Nucleus accumbens (tissue), 56 donors: ENCODE results near the gene SLC38A1.
"Not testable (repeated sequence)": the region's sequence is repeated elsewhere in the genome, so short reads cannot be mapped to it uniquely, and the experiment has no call there.

Source experiments
- DNase-seq, 56 donors: peaks; one replicate each; lab custom pipeline; 2025; lab: John Stamatoyannopoulos, UW

The SLC38A1 gene

DNA sequence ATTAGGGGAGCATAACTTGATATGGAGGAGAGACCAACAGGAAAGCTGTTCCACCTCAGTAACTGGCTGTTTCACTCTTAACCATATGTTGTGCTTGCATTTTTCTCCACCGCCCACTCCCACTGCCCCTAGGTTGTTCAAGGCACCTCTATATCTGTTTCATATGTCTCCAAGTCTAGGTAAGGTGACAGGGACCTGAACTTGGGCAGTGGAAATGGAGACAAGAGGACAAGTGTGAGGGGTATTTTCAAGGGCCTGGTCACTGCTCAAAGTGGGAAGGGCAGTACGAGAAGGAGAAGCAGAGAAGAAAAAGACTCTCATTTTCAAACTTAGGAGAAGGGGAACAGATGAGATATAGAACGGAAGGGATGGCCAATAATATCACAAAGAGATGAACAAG is 3.1 kb downstream of the SLC38A1 start:
- no peak for DNase-seq

DNA sequence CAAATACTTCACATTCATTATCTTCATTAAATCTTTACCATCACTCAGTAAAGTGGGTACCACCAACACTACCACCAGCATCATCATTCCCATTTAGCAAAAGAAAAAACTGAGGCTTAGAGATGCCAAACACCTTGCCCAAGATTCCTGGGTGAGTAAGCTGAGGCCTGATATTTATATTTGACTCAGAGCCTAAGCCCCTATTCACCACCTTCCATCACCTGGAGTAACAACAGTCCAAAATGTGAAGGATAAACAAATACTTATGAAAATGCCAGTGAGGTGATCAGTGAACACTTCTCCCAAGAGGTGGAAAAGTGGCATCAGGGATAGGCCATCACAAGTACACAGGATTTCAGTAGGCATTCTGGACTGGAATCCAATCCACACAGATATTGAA is 3.7 kb downstream of the SLC38A1 start:
- DNase-seq: no peak

DNA sequence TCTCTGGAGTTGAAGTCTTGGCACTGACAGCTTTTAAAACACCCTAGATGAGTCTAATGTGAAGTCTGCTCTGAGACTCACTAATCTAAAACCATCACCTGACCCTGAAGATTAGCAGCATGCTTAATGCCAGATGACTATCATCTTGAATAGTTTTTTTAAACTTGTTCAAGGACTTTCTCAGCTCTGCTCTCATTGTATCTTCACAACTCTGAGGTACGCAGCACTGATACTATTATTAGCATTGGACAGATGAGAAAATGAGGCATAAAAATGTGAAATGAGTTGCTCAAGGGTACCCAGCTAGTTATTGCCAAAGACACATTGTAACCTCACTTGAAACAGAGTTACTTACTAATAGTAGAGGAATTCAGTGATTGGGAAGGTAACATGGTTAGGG is 4.8 kb downstream of the SLC38A1 start:
- DNase-seq: no peak

DNA sequence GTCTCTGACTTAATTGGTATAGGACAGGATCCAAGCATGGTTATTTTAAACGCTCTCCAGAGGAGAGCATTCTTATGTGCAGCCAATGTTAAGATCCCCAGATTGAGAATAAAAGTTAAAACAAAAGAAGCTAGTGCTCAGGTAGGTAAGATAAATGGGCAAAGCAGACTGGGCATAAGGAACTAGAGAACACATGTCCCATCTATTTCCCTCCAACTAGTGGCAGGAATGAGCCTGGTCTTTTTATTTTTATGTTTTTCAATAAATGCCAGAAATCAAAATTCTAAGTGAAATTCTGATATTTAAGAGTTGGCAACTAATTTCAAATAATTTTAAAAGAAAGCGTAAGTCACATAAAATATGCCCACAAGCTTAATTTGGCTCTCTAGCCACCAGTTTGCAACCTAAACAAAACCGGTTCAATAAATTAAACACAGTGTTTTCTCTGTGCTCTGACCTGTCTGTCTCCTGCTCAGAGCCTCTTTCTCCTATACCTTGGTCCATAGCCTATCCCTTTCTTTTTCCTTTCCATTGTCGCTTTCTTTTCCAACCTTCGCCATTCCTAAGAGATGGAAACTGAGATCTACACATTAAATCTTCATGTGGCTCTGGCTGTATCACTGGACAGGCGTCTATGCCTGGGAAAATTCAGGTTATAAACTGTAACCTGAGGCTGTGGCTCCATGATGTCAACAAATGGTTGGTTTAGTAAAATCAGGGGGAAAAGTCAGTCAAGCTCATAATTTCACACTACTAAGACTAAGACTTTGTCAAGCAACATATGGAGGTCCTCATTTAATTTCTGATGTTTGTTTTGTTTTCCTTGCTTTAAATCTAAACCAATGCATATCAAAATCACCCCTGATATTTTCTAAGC is 5.5 kb downstream of the SLC38A1 start:
- DNase-seq: no peak

DNA sequence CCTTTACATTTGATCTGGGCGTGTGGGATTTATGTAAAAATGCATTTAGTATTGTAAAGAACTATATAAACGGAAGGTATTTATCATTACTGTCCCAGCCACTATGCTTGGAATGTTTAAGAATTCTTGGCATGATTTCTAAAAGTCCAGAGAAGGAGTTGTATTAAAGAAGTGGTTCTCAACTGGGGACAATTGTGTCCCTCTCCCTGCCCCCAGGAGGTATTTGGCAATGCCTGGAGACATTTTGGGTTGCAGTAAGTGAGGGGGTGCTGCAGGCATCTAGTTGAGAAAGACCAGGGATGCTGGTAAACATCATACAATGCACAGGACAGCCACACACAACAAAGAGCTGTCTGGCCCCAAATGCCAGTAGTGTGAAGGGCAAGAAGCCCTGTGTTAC is 7.2 kb downstream of the SLC38A1 start:
- DNase-seq: no peak

DNA sequence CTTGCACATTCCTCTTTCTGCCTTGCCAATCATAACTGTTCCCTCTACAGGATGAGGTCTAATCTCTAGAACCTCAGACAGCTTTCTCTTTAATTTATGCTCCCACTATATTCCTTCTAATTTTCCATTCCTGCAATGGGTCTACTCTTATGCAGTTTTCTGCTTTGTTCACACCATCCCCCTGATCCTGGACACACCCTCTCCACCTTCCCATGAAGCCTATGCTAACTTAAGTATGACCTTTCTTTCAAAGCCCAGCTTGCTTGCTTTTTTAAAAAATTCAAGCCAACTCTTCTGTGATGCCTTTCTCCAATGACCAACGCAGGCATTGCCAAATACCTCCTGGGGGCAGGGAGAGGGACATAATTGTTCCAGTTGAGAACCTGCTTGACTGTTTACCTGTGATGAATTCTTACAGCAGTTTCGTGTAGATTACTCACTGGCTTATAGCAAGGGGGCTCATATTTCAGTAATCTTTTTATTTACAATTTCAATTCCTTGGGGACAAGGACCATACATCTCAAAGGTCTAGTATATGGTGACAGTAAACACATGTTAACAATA is 7.8 kb downstream of the SLC38A1 start:
- DNase-seq: no peak

DNA sequence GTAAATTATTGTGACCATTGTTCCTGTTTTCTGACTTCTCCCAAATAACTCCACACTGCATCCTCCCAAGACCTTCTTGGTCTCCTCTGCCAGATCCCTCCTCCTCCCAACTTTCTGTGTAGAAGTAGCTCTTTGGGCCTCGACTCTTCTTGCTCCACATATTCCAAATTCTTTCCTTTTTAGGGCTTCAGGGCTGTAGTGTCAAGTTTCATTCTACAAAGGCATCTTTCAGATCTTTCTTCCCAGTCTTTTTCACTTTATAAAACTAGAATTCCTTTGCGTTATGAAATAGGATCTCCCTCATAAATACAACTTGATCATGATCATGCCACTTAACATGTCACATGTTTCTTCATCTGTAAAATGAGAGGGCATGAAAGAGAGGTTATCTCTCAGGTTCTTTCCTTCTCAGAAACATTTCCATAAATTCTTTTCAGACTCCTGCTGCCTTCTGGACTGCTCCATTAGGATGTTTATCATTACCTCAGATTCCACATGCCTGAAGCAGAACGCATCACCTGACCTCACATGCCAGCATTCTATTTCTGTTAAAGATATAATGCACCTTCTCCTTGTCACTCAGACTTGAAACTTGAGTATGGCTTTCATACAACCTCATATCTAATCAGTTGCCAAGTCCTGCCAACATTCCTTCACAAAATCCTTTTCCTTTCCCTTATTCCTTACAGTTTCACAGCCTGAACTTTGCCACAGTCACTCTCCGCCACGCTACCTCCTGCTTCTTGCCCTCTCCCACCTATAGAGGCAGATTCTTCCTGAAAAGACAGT is 8.5 kb downstream of the SLC38A1 start:
- DNase-seq: no peak

DNA sequence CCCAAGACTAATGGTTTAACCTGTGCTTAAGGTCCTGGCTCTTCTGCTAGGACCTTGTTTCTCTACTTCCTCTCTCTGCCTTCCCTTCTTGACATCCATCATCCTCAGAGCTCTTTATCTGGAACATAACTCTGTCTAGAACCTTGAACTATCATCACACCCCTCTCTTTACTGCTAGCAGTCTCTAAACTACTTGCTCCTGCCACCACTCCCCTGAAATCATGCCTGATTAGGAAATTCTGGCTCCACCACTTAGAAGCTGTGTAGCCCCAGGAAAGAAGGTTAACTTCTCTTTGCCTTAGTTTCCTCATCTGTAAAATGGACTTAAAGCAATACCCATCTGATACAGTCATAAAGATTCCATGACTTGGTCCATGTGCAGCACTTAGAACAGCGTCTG is 9.1 kb downstream of the SLC38A1 start:
- DNase-seq: no peak

DNA sequence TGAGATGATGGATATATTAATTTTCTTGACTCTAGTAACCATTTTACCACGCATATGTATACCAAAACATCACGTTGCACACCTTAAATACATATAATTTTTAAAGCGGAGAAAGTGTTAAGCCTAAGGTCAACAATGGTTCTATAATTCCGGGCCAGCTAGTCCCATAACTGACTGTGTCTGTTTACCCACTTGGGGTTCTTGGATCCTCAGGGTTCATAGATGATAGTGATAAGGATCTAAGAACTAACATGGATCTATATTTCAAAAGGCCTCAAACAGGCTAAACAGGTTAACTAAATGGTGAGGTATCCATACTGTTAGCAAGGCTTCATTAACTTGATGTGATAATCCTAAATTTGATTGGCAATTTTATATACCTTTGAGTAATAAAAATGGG is 9.8 kb downstream of the SLC38A1 start:
- no peak for DNase-seq

DNA sequence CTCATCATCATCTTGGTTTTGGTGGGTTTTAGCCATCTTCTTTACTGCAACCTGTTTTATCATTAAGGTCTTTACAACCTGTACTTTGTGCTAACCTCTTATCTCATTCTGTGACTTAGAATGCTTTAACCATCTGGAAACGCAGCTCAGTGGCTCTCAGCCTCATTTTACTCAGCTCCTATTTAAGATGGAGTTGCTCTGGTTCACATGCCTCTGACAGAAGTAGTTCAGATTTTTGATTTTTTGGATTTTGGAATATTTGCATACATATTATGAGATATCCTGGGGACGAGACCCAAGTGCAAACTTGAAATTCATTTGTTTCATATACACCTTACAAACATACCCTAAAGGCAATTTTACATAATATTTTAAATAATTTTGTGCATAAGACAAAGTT is 10.7 kb downstream of the SLC38A1 start:
- no peak for DNase-seq

DNA sequence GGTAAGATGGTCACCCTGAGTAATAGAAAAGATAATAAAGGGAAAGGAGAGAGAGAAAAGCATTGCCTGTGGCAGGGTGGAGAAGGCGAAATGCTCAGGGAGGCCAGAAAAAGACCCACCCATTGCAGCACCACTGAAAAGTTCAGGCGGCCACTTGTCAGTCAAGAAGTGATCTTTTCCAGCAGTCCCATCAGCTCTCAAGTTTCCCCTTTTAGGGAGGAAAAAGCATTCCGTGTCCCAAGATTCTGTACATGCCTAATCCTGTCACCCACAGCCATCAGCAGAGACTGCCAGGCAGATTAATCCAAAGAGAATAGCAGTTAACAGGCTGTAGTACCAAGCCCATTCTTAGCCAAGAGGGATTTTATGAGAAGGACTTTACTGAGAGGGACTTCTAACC is 11.9 kb downstream of the SLC38A1 start:
- DNase-seq: no peak

DNA sequence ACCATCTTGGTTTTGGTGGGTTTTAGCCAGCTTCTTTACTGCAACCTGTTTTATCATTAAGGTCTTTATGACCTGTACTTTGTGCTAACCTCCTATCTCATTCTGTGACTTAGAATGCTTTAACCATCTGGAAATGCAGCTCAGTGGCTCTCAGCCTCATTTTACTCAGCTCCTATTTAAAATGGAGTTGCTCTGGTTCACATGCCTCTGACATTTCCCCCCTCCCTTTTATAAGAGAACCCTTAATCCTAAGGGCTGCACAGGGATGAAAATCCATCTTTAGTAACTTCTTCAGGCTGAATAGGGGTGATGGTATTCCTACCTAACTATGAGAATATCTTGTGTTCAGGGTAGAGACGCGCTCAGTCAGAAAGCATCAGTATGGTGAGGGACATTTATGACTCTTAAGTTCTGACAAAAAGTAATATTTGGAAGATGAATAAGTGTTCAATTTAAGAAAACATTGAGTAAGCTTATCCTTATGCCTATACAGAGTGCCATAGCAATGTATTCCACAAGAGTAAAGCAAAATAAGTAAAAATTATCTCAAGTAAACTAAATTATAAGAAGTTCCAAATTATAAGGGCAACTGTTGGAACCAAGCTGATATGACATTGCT is 15.2 kb downstream of the SLC38A1 start:
- DNase-seq: no peak

DNA sequence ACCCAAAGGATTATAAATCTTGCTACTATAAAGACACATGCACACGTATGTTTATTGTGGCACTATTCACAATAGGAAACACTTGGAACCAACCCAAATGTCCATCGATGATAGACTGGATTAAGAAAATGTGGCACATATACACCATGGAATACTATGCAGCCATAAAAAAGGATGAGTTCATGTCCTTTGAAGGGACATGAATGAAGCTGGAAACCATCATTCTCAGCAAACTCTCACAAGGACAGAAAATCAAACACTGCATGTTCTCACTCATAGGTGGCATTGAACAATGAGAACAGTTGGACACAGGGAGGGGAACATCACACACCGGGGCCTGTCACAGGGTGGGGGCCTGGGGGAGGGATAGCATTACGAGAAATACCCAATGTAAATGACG is 16.8 kb downstream of the SLC38A1 start:
- DNase-seq: not testable (repeated sequence)

DNA sequence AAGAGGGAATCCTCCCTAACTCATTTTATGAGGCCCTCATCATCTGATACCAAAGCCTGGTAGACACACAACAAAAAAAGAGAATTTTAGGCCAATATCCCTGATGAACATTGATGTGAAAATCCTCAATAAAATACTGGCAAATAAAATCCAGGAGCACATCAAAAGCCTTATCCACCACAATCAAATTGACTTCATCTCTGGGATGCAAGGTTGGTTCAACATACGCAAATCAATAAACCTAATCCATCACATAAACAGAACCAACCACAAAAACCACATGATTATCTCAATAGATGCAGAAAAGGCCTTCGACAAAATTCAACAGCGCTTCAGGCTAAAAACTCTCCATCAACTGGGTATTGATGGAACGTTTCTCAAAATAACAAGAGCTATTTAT is 18.9 kb downstream of the SLC38A1 start:
- not testable (repeated sequence) for DNase-seq

DNA sequence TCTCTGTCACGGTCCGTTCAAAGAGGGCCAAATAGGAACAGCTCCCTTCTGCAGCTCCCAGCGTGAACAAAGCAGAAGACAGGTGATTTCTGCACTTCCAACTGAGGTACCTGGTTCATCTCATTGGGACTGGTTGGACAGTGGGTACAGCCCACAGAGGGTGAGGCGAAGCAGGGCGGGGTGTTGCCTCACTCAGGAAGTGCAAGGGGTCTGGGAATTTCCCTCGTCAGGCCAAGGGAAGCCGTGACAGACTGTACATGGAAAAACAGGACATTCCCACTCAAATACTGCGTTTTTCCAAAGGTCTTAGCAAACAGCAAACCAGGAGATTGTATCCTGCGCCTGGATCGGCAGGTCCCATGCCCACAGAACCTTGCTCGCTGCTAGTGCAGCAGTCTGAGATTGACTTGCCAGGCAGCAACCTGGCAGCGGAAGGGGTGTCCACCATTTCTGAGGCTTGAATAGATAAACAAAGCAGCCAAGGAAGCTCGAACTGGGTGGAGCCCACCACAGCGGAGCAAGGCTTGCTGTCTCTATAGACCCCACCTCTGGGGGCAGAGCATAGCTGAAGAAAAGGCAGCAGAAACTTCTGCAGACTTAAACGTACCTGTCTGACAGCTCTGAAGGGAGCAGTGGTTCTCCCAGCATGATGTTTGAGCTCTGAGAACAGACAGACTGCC is 22.7 kb downstream of the SLC38A1 start:
- DNase-seq: no peak

DNA sequence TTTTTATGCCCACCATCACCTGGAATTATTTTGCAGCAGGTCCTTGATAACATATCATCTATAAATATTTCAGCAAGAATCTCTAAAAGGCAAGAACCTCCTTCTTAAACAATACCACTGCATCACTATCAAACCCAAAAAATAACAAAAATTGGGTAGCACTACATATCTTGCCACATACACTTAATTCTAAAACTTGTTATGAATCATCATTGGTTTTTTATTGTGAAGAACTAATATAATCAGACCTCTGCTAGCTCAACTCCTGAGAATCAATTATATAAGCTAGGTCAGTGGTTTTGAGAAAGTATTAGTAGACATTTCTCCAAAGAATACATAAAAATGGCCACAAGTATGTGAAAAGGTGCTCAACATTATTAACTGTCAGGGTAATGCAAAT is 23.8 kb downstream of the SLC38A1 start:
- DNase-seq: no peak

DNA sequence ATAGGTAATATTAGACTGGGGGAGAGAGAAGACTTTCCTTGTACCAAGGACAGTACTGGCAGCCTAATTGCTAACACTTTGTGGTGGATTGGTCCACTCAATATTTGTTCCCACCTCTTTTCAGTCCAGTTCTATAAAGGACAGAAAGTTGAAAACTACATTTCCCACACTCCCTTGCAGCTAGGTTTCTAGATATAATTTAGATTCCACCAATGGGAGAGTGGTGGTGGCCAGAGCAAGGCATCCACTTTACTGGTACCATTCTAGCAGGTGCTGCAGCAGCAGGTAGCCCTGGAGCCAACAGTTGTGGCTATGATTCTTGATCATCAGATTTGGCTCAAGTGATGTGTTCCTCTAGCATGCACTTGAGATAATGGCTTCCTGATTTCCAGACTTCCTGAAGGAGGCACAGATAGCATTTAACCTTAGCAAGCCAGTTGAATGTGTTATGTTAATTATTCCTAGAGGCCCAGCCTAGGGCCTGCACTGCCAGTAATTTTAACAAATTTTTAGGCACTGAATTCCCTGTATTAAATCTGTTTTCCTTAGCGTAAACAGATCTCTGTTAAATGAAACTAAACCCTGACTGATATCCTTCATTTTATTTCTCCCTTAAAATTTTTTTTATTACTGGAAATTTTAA is 24.4 kb downstream of the SLC38A1 start:
- DNase-seq: no peak

DNA sequence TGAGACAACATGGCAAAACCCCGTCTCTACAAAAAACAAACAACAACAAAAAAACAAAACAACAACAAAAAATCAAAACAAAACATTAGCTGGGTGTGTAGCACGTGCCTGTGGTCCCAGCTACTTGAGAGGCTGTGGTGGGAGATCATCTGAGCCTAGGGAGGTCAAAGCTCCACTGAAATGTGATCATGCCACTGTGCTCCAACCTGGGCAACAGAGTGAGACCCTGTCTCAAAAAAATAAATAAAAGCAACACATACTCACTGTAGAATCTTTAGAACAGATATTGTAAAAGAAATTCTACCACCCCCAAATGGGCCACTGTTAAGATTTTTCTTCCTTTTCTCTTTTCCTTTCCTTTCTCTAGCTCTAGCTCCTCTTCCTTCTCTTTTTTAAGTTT is 26.3 kb downstream of the SLC38A1 start:
- DNase-seq: no peak

DNA sequence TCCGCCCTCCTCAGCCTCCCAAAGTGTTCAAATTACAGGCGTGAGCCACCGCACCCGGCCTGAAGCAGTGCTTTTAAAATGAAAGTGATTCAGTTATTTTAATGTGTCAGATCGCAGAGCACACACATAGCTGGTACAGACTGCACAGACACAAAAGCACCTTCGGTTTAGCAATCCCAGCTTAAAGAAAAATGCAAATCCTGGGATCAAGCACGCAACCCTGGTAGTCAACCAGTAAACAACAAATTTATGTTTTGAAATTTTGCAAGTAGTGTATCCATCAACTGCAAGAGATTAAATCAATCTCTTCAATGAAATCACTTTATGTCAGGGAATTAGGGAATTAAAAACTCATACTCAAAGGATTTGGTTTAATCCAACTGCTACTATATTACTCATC is 28.4 kb downstream of the SLC38A1 start:
- no peak for DNase-seq

DNA sequence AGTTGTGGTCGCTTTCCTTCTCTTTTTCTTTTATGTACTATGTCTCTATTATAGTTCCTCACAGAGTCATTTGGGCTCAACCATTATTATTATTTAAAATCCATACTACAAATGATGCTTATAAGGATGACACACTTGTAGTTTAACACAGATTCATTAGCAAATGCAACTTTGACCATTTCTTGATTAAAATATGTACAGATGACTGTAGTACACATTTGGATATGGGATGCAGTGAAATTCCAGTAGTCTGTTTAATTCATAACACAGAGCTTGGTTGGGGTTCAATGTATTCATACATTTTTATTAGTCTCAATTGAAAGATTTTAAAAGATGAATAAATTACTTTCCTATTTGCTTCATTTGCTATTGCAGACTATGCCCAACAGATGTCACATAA is 30.0 kb downstream of the SLC38A1 start:
- DNase-seq: no peak
